T-cell (primary cell): Measurements from ENCODE around the gene LRRC17. TPM values are rescaled to one million over a fixed set of nuclear protein-coding genes. Genes with fewer than 3 reads are reported as not detected.

Experiments used
- ATAC-seq, 4 experiments: fragments of 200-7000 bp in 3 of 4; fragments of 150-1000 bp in 1 of 4; cut with Tn5 transposase; replicated peaks in 1 of 4; 1 replicate in 3 of 4; 2 replicates in 1 of 4; pipeline ENCODE4 v1.10.0; 2021; ENCODE audit warnings: moderate library complexity in 3 of 4, mild to moderate bottlenecking in 2 of 4, moderate number of reproducible peaks in 1 of 4
- CTCF ChIA-PET, 2 donors: fragments of 300-600 bp; sonication (Branson Sonifier 250); formaldehyde crosslinking; loops; one replicate each; lab custom pipeline; 2022; ENCODE audit warnings: antibody characterized with exemption in 2 of 2; lab: Charles Lee
- POLR2A ChIA-PET, 2 donors: fragments of 300-600 bp; sonication (Branson Sonifier 250); formaldehyde crosslinking; loops; one replicate each; lab custom pipeline; 2022; ENCODE audit warnings: antibody characterized with exemption in 2 of 2; lab: Charles Lee
- DNase-seq, 35 experiments: peaks; one replicate each; pipeline versions ENCODE4 v3.0.0 to v3.0.0-alpha.2; 2013 to 2023
- H3K27ac ChIP-seq: one replicate; pipeline ENCODE4 v1.5.1; 2013; ENCODE audit warnings: low read length
- H3K27me3 ChIP-seq, 2 experiments: replicated peaks in 1 of 2; 1 replicate in 1 of 2; 2 replicates in 1 of 2; pipeline versions ENCODE4 v1.6.1 to v1.7.0; 2013; ENCODE audit warnings: low read length in 1 of 2, mixed read lengths in 1 of 2; ENCODE audit not compliant: control insufficient read depth in 2 of 2, insufficient read depth in 2 of 2; ENCODE audit errors: extremely low read depth in 1 of 2
- H3K36me3 ChIP-seq, 2 donors: 1 replicate in 1 of 2; 2 replicates in 1 of 2; pipeline versions ENCODE4 v1.6.1 to v1.7.0; 2013; ENCODE audit warnings: low read length in 1 of 2; ENCODE audit not compliant: control insufficient read depth in 2 of 2, insufficient read depth in 1 of 2; ENCODE audit errors: extremely low read depth in 1 of 2
- H3K4me1 ChIP-seq, 2 experiments: 1 replicate in 1 of 2; 2 replicates in 1 of 2; pipeline versions ENCODE4 v1.6.1 to v1.7.0; 2013; ENCODE audit warnings: low read length in 2 of 2, mixed read lengths in 1 of 2; ENCODE audit not compliant: insufficient read depth in 2 of 2, control insufficient read depth in 1 of 2; ENCODE audit errors: extremely low read depth in 1 of 2
- H3K4me3 ChIP-seq, 2 donors: 1 replicate in 1 of 2; 2 replicates in 1 of 2; pipeline versions ENCODE4 v1.5.1 to v1.7.0; 2013; ENCODE audit warnings: mild to moderate bottlenecking in 2 of 2, low read length in 1 of 2, moderate library complexity in 1 of 2; ENCODE audit not compliant: control insufficient read depth in 1 of 2; ENCODE audit errors: extremely low read depth in 1 of 2
- H3K9me3 ChIP-seq: 2 replicates; pipeline ENCODE4 v1.7.0; 2013
- H3K27ac Mint-ChIP-seq, 2 donors: one replicate each; pipeline ENCODE4 v1.8.0; 2020 to 2021; ENCODE audit warnings: mild to moderate bottlenecking in 2 of 2, mixed read lengths in 2 of 2
- H3K27me3 Mint-ChIP-seq, 2 donors: one replicate each; pipeline ENCODE4 v1.8.0; 2021 to 2022; ENCODE audit warnings: mixed read lengths in 2 of 2
- H3K36me3 Mint-ChIP-seq: one replicate; pipeline ENCODE4 v1.8.0; 2021; ENCODE audit warnings: mixed read lengths
- H3K4me1 Mint-ChIP-seq, 3 donors: one replicate each; pipeline ENCODE4 v1.8.0; 2020 to 2022; ENCODE audit warnings: mixed read lengths in 3 of 3, mild to moderate bottlenecking in 1 of 3
- H3K4me3 Mint-ChIP-seq, 3 donors: one replicate each; pipeline ENCODE4 v1.8.0; 2020 to 2022; ENCODE audit warnings: mild to moderate bottlenecking in 3 of 3, mixed read lengths in 3 of 3, moderate library complexity in 3 of 3
- H3K9me3 Mint-ChIP-seq, 3 donors: one replicate each; pipeline ENCODE4 v1.8.0; 2020 to 2022; ENCODE audit warnings: mixed read lengths in 3 of 3
- WGBS: methylation state at CpG from one replicate; pipeline ENCODE4 v1.1.5; 2013; ENCODE audit warnings: missing lambda C conversion rate; ENCODE audit not compliant: insufficient coverage; 5-methylcytosine and 5-hydroxymethylcytosine counted together
- total RNA-seq, 35 experiments: library from RNA in 6 of 35; stranded (reverse) in 6 of 35; fragments of 120-200 nt in 1 of 35; gene quantifications; one replicate each; pipeline versions ENCODE4 v1.2.1 to v1.2.4 and lab custom pipeline; 2013 to 2026

The LRRC17 gene
- total RNA-seq, 5 donors from 2014 or later (not counting 1 experiment from before 2014, with no cell fraction given), result 0.18 to 0.47 (median 0.36) TPM

- Histone ChIP-seq H3K27ac (no peak overlapping the region), H3K27me3 (no peaks in the 10 kb centered on the region), H3K9me3 (no peaks in the 10 kb centered on the region), H3K4me3 (no peak overlapping the region), H3K36me3 (no peaks in the 10 kb centered on the region), H3K4me1 (no peaks in the 10 kb centered on the region)
- DNase-seq, result no peak
- CTCF ChIA-PET, result no interaction called here
- no peak for ATAC-seq
- Mint-ChIP-seq H3K4me1 (no peaks in the 10 kb centered on the region), H3K27me3 (no peaks in the 10 kb centered on the region), H3K36me3 (no peaks in the 10 kb centered on the region), H3K27ac (no peak overlapping the region), H3K9me3 (no peaks in the 10 kb centered on the region), H3K4me3 (no peak overlapping the region)
- POLR2A ChIA-PET, result no interaction called here
- WGBS, result 44% methylated on average over 1 of the region's 5 CpGs
Measured at GRCh38 chr7:102925976-102926782, 13.4 kb downstream of the LRRC17 start.

GRCh38 chr7:102926783-102927140, 14.0 kb downstream of the LRRC17 start:
- no peak for DNase-seq
- H3K4me3 ChIP-seq, result no peak overlapping the region
- ATAC-seq, result no peak
- no peaks in the 10 kb centered on the region for H3K9me3 ChIP-seq
- no peak overlapping the region for H3K27ac ChIP-seq
- no peaks in the 10 kb centered on the region for H3K36me3 ChIP-seq
- H3K36me3 Mint-ChIP-seq, result no peaks in the 10 kb centered on the region
- H3K27me3 ChIP-seq, result no peaks in the 10 kb centered on the region
- H3K4me3 Mint-ChIP-seq, result no peak overlapping the region
- no peaks in the 10 kb centered on the region for H3K9me3 Mint-ChIP-seq
- no peak overlapping the region for H3K27ac Mint-ChIP-seq
- no peaks in the 10 kb centered on the region for H3K4me1 Mint-ChIP-seq
- POLR2A ChIA-PET, result no interaction called here
- CTCF ChIA-PET, result no interaction called here
- no peaks in the 10 kb centered on the region for H3K4me1 ChIP-seq
- H3K27me3 Mint-ChIP-seq, result no peaks in the 10 kb centered on the region

- Histone ChIP-seq H3K4me3 (no peak overlapping the region), H3K36me3 (no peaks in the 10 kb centered on the region), H3K27ac (no peak overlapping the region), H3K4me1 (no peaks in the 10 kb centered on the region), H3K9me3 (no peaks in the 10 kb centered on the region), H3K27me3 (no peaks in the 10 kb centered on the region)
- no CpG with 5 or more reads among the region's 2 CpGs for WGBS
- Mint-ChIP-seq H3K4me3 (no peak overlapping the region), H3K9me3 (no peaks in the 10 kb centered on the region), H3K36me3 (no peaks in the 10 kb centered on the region), H3K27ac (no peak overlapping the region), H3K27me3 (no peaks in the 10 kb centered on the region), H3K4me1 (no peaks in the 10 kb centered on the region)
- DNase-seq, result no peak
- ChIA-PET POLR2A (no interaction called here), CTCF (no interaction called here)
- ATAC-seq, result no peak
Measured at GRCh38 chr7:102927312-102927933, 14.6 kb downstream of the LRRC17 start.

GRCh38 chr7:102931757-102932156, 19.0 kb downstream of the LRRC17 start:
- POLR2A ChIA-PET, result no interaction called here
- H3K27ac Mint-ChIP-seq, result no peak overlapping the region
- CTCF ChIA-PET, result no interaction called here

GRCh38 chr7:102933763-102934162, 21.0 kb downstream of the LRRC17 start:
- Mint-ChIP-seq H3K9me3 (no peaks in the 10 kb centered on the region), H3K36me3 (no peaks in the 10 kb centered on the region), H3K27me3 (no peaks in the 10 kb centered on the region), H3K27ac (no peak overlapping the region), H3K4me3 (no peak overlapping the region), H3K4me1 (no peaks in the 10 kb centered on the region)
- H3K27ac ChIP-seq, result no peak overlapping the region
- ChIA-PET POLR2A (no interaction called here), CTCF (no interaction called here)
- ATAC-seq, result no peak
- WGBS, result 94% methylated on average over 13 of the region's 15 CpGs
- no peaks in the 10 kb centered on the region for H3K4me1 ChIP-seq
- no peak overlapping the region for H3K4me3 ChIP-seq
- no peaks in the 10 kb centered on the region for H3K9me3 ChIP-seq
- H3K27me3 ChIP-seq, result no peaks in the 10 kb centered on the region
- no peak for DNase-seq
- H3K36me3 ChIP-seq, result no peaks in the 10 kb centered on the region

More at GRCh38 chr7:102931757-102932156, 19.0 kb downstream of the LRRC17 start:
- Histone ChIP-seq H3K27me3 (no peaks in the 10 kb centered on the region), H3K9me3 (no peaks in the 10 kb centered on the region), H3K4me1 (no peaks in the 10 kb centered on the region), H3K36me3 (no peaks in the 10 kb centered on the region), H3K27ac (no peak overlapping the region), H3K4me3 (no peak overlapping the region)
- no peaks in the 10 kb centered on the region for H3K27me3 Mint-ChIP-seq
- no peak overlapping the region for H3K4me3 Mint-ChIP-seq
- no peak for ATAC-seq
- no CpG with 5 or more reads among the region's 1 CpG for WGBS
- no peak for DNase-seq
- no peaks in the 10 kb centered on the region for H3K4me1 Mint-ChIP-seq
- H3K36me3 Mint-ChIP-seq, result no peaks in the 10 kb centered on the region
- H3K9me3 Mint-ChIP-seq, result no peaks in the 10 kb centered on the region

- ATAC-seq (no peak), DNase-seq (no peak)
- Mint-ChIP-seq H3K27ac (no peak overlapping the region), H3K4me3 (no peak overlapping the region), H3K9me3 (no peaks in the 10 kb centered on the region), H3K4me1 (no peaks in the 10 kb centered on the region), H3K27me3 (no peaks in the 10 kb centered on the region), H3K36me3 (no peaks in the 10 kb centered on the region)
- no peaks in the 10 kb centered on the region for H3K9me3 ChIP-seq
- CTCF ChIA-PET, result no interaction called here
- H3K36me3 ChIP-seq, result no peaks in the 10 kb centered on the region
- H3K27me3 ChIP-seq, result no peaks in the 10 kb centered on the region
- no peak overlapping the region for H3K27ac ChIP-seq
- 57% methylated on average over 2 of the region's 8 CpGs for WGBS
- POLR2A ChIA-PET, result no interaction called here
- no peaks in the 10 kb centered on the region for H3K4me1 ChIP-seq
- no peak overlapping the region for H3K4me3 ChIP-seq
Measured at GRCh38 chr7:102934239-102934638, 21.4 kb downstream of the LRRC17 start.
